NCI-H82 treated with DMSO at 0.1 percent for 48 hours (cell line): ENCODE results near the gene GDF2.

Source experiments
- DNase-seq: peaks from one replicate; lab custom pipeline; 2025; ENCODE audit not compliant: unreplicated experiment; lab: John Stamatoyannopoulos, UW

GDF2 gene

DNA sequence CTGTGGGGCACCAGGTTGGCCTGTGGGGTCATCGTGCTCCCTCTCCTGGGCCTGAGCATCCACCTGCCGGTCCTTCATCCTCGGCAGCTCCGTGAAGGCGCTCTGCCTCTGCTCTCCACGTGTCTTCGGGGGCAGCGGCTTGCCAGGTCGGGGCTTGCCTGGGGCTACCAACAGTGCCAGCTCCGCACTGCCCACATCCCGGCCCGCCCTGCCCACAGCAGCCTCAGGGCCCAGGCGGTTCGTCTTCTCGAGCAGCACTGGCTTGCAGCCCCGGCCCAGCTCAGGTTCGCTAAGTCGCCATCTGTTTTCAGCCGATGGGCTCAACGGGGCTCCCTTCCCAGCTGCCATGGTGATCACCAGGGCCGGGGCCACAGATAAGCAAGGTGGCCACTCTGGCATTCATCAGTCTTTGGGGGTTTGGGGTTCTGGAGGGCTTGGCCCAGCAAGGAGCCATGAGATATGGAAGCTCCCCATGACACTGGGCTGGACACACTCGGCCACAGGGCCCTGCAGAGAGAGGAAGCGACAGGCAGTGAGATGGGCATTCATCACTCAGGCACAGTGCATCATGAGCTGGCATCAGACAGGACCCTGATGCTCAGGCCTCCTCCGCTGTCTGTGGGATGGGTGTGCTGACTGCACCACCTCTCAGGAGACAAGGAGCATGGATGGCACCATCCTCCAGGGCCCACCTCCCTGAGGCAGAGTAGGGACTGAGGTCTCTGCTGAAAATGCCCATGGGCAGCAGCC, 46.4 kb downstream of the GDF2 start:
- no peak for DNase-seq

GRCh38 chr10:47369251-47369894, 47.1 kb downstream of the GDF2 start:
- no peak for DNase-seq

DNA sequence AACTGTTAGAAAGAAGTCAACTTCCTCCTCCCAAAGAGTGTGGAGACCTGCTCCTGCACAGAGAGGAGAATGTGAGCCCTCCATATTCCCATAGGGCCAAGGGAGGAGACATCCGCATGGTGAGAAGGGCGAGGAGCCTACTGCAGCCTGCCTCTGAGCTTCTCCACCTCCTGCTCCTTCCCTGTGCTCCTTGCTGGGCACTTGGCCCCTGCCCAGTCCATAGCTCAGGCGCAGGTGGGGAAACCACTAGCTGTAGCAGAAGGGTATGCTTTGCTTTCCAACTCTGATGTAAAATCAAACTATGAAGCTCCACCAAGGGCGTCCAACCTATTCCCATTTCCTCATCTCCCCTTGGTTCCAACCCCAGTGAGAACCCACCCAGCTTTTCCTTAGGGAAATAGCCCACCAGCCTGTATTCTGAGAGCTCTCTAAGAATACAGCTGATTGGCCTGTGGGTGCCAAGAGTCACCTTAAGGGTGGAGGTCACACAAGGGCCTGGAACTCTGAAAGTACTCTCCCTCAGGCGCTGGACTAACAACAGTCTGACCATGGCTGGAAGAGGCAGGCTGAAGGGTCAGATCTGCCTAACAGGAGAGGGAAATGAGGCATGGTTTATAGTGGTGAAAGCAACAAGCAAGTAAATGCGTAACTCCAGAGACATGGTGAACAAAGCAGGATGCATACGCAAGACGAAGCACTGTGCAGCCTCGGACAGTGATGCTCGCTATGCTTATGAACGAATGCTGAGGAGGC, 47.9 kb downstream of the GDF2 start:
- DNase-seq = no peak

- no peak for DNase-seq
Observed at GRCh38 chr10:47370878-47371277, 48.6 kb downstream of the GDF2 start.

GRCh38 chr10:47371629-47372485, 49.6 kb downstream of the GDF2 start:
- no peak for DNase-seq

GRCh38 chr10:47372726-47373125, 50.5 kb downstream of the GDF2 start:
- DNase-seq = no peak

GRCh38 chr10:47374611-47375536, 52.6 kb downstream of the GDF2 start:
- no peak for DNase-seq

GRCh38 chr10:47376522-47377220, 54.4 kb downstream of the GDF2 start:
- no peak for DNase-seq
